Peyer's patch (tissue), 4 donors: ENCODE data around the gene TDP1. TPM values are rescaled to one million over a fixed set of nuclear protein-coding genes. Genes with fewer than 3 reads are reported as not detected.

Source experiments
- DNase-seq, 3 donors: peaks; one replicate each; pipeline ENCODE4 v3.0.0-alpha.2; 2017 to 2019
- H3K27ac ChIP-seq, 4 donors: fragments of 200-600 bp; sonication (generic); one replicate each; pipeline ENCODE4 v1.5.1; 2016 to 2019
- H3K27me3 ChIP-seq, 2 donors: fragments of 200-600 bp; sonication (generic); one replicate each; pipeline ENCODE4 v1.5.1; 2019
- H3K36me3 ChIP-seq, 3 donors: fragments of 200-600 bp; sonication (generic); one replicate each; pipeline ENCODE4 v1.5.1; 2016 to 2019
- H3K4me1 ChIP-seq, 4 donors: fragments of 200-600 bp; sonication (generic); one replicate each; pipeline ENCODE4 v1.5.1; 2016 to 2019
- H3K4me3 ChIP-seq, 4 donors: fragments of 200-600 bp; sonication (generic); 1 replicate in 3 of 4; 2 replicates in 1 of 4; pipeline ENCODE4 v1.5.1; 2016 to 2019; ENCODE audit warnings: mild to moderate bottlenecking in 1 of 4
- H3K9me3 ChIP-seq, 4 donors: fragments of 200-600 bp; sonication (generic); one replicate each; pipeline ENCODE4 v1.5.1; 2016 to 2019; ENCODE audit warnings: mild to moderate bottlenecking in 1 of 4
- POLR2A ChIP-seq, 2 donors: fragments of 450-650 bp; IDR thresholded peaks; one replicate each; pipeline ENCODE4 v1.5.1; 2017; ENCODE audit warnings: antibody characterized with exemption in 2 of 2, mild to moderate bottlenecking in 2 of 2, moderate library complexity in 2 of 2
- total RNA-seq, 4 donors: library from RNA; depleted of rRNA; stranded (reverse); fragments of >200 nt; gene quantifications; one replicate each; pipeline ENCODE4 v1.1.0, GENCODE V29; 2016
- TF ChIP-seq, protein P1 (sequence below), 6 experiments: fragments of 450-650 bp in 4 of 6; fragments of 200-600 bp in 2 of 6; sonication (generic) in 1 of 6; IDR thresholded peaks; one replicate each; pipeline ENCODE4 v1.5.1; 2017 to 2019; ENCODE audit warnings: antibody characterized with exemption in 6 of 6, mild to moderate bottlenecking in 3 of 6, moderate library complexity in 1 of 6

TDP1 gene
- total RNA-seq, 4 donors from 2014 or later = 9.5 to 44.6 (median 15.5) TPM

DNA sequence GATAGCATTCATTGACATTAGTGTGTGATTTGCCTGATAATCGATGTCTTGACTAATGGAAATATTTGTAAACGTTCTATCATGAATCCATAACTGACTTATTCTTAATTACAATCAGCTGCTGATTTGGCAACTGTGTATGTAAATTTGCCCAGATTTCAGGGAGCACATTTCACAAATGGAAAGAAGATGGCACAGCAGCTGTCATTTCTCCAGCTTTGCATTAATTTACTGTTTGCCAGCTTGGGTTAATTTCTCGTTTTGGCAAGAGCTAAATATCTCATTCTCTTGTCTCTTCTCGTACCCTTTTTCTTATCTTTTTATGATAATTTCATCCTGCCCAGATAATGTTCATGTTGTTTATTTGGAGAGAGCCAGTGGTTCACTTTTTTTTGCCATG is 22.9 kb downstream of the TDP1 start:
- H3K9me3 ChIP-seq = no peaks in the 10 kb centered on the region
- no peaks in the 10 kb centered on the region for H3K27me3 ChIP-seq
- TF ChIP-seq, protein P1, sequence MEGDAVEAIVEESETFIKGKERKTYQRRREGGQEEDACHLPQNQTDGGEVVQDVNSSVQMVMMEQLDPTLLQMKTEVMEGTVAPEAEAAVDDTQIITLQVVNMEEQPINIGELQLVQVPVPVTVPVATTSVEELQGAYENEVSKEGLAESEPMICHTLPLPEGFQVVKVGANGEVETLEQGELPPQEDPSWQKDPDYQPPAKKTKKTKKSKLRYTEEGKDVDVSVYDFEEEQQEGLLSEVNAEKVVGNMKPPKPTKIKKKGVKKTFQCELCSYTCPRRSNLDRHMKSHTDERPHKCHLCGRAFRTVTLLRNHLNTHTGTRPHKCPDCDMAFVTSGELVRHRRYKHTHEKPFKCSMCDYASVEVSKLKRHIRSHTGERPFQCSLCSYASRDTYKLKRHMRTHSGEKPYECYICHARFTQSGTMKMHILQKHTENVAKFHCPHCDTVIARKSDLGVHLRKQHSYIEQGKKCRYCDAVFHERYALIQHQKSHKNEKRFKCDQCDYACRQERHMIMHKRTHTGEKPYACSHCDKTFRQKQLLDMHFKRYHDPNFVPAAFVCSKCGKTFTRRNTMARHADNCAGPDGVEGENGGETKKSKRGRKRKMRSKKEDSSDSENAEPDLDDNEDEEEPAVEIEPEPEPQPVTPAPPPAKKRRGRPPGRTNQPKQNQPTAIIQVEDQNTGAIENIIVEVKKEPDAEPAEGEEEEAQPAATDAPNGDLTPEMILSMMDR (IDR thresholded peaks at IDR 0.05) = no peak
- no peak for TF ChIP-seq POLR2A (IDR thresholded peaks at IDR 0.05)
- H3K27ac ChIP-seq = no peak overlapping the region
- no peaks in the 10 kb centered on the region for H3K4me1 ChIP-seq
- H3K4me3 ChIP-seq = no peak overlapping the region
- DNase-seq = no peak
- H3K36me3 ChIP-seq = peaks cover 0 to 38% (median 0%) of the 10 kb centered on the region in 3 donors

DNA sequence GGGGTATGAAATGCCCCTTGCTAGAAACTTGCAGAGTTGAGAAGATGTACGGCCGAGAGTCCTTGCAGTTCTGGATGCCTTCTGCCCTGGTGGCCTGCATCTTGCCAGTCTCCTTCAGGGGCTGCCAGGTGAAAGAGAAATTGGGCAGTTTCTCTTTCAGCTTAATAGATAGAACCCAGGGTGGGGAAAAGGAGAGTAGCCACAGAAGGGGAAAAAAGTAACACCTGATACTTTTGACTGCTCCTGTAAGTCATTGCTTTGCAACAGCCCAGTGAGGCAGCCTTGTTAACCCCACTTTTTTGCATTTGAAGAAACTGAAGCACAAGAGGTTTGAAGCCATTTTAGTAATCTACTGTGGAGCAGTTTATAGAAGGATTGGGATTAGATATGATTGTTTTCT is 27.6 kb downstream of the TDP1 start:
- no peak overlapping the region for H3K27ac ChIP-seq
- TF ChIP-seq, protein P1 (IDR thresholded peaks at IDR 0.05) = no peak
- no peak for TF ChIP-seq POLR2A (IDR thresholded peaks at IDR 0.05)
- H3K4me1 ChIP-seq = no peaks in the 10 kb centered on the region
- no peaks in the 10 kb centered on the region for H3K27me3 ChIP-seq
- no peak for DNase-seq
- peaks cover 0 to 37% (median 0%) of the 10 kb centered on the region in 3 donors for H3K36me3 ChIP-seq
- H3K9me3 ChIP-seq = no peaks in the 10 kb centered on the region
- H3K4me3 ChIP-seq = no peak overlapping the region

DNA sequence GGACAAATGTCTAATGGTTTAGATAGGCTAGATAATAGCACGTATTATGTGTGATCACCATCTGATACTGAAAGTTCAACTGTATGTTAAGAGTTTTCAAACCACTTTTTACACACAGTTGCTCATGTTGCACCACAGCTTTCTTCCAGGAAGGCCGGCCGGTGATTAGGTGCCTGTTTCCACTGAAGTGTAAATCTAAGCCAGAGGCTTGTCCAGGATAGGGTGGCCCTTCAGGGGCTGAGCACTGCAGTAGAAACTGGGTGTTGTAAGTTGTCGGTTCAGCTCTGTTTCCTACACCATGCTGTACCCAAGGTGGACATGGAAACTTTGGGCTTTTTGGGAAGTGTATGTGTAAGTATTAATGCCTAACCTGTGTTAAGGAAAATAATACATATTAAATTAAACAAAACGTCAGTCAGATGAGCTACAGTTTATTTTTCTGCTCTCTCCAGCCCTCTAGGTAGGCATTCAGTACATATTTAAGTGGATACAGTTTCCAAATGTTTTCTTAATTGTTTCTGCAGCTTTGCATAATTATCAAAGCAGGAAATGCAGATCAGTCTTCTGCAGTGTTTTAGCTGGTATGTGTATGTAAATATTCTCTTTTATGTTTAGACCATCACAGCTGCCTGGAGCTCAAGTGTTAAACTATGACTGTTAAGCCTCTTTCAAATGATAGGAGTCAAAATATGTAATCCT is 30.9 kb downstream of the TDP1 start:
- no peaks in the 10 kb centered on the region for H3K4me1 ChIP-seq
- H3K4me3 ChIP-seq = no peak overlapping the region
- TF ChIP-seq, protein P1 (IDR thresholded peaks at IDR 0.05) = no peak
- no peak for TF ChIP-seq POLR2A (IDR thresholded peaks at IDR 0.05)
- DNase-seq = no peak
- H3K27ac ChIP-seq = no peak overlapping the region
- H3K27me3 ChIP-seq = no peaks in the 10 kb centered on the region
- no peaks in the 10 kb centered on the region for H3K9me3 ChIP-seq
- H3K36me3 ChIP-seq = peaks cover 0 to 30% (median 0%) of the 10 kb centered on the region in 3 donors

DNA sequence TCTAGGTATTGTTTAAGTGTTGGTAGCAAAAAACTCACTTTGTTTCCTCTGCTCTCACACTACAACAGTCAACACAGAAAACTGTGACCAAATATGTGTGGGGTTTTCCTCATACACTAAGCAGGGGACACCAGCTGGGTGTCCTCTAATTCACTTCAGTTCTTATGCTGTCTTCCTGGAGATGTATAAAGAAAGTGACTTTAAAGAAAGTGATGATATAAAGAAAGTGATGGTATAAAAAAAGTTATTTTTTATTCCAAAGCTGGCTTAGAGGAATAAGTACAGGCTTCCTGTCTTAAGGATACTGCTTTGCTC is 31.4 kb downstream of the TDP1 start:
- DNase-seq = no peak
- no peaks in the 10 kb centered on the region for H3K4me1 ChIP-seq

DNA sequence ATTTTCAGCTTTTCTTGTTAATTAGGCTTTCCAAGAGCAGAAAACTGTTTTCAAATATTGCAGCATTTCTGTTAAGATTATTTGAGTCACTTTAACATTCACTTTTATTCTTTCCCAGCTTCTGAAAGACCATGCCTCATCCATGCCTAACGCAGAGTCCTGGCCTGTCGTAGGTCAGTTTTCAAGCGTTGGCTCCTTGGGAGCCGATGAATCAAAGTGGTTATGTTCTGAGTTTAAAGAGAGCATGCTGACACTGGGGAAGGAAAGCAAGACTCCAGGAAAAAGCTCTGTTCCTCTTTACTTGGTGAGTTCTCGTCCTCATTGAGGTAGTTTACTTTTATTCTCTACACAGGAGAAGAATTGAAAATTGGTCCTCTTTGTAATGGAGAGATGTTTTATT is 33.1 kb downstream of the TDP1 start:
- Histone ChIP-seq H3K36me3 (peaks cover 0 to 36% (median 0%) of the 10 kb centered on the region in 3 donors), H3K4me1 (no peaks in the 10 kb centered on the region), H3K4me3 (no peak overlapping the region), H3K27me3 (no peaks in the 10 kb centered on the region), H3K27ac (no peak overlapping the region), H3K9me3 (no peaks in the 10 kb centered on the region)
- TF ChIP-seq, protein P1 (IDR thresholded peaks at IDR 0.05) = no peak
- no peak for TF ChIP-seq POLR2A (IDR thresholded peaks at IDR 0.05)
- DNase-seq = no peak

More for the DNA sequence above, 31.4 kb downstream of the TDP1 start:
- peaks cover 0 to 26% (median 0%) of the 10 kb centered on the region in 3 donors for H3K36me3 ChIP-seq
- H3K27ac ChIP-seq = no peak overlapping the region
- H3K4me3 ChIP-seq = no peak overlapping the region
- no peaks in the 10 kb centered on the region for H3K9me3 ChIP-seq
- H3K27me3 ChIP-seq = no peaks in the 10 kb centered on the region
- TF ChIP-seq, protein P1 (IDR thresholded peaks at IDR 0.05) = no peak
- TF ChIP-seq POLR2A (IDR thresholded peaks at IDR 0.05) = no peak
